NK-92 (cell line): ENCODE results near the gene ETNK1.
"Not testable (repeated sequence)": the region's sequence is repeated elsewhere in the genome, so short reads cannot be mapped to it uniquely, and the experiment has no call there.

Source experiments
- DNase-seq: peaks from one replicate; lab custom pipeline; 2025; ENCODE audit not compliant: unreplicated experiment; lab: John Stamatoyannopoulos, UW

ETNK1 gene

GRCh38 chr12:22687361-22688076, 62.5 kb downstream of the ETNK1 start:
- no peak for DNase-seq

GRCh38 chr12:22689876-22690275, 64.9 kb downstream of the ETNK1 start:
- DNase-seq: no peak

- no peak for DNase-seq
Measured at GRCh38 chr12:22691319-22691718, 66.3 kb downstream of the ETNK1 start.

- not testable (repeated sequence) for DNase-seq
Measured at GRCh38 chr12:22692467-22692866, 67.5 kb downstream of the ETNK1 start.

- DNase-seq: no peak
Measured at GRCh38 chr12:22692964-22693555, 68.1 kb downstream of the ETNK1 start.

GRCh38 chr12:22698576-22698975, 73.6 kb downstream of the ETNK1 start:
- no peak for DNase-seq

GRCh38 chr12:22699705-22700104, 74.7 kb downstream of the ETNK1 start:
- not testable (repeated sequence) for DNase-seq

- no peak for DNase-seq
Measured at GRCh38 chr12:22700106-22700505, 75.1 kb downstream of the ETNK1 start.

- DNase-seq: not testable (repeated sequence)
Measured at GRCh38 chr12:22701216-22701809, 76.3 kb downstream of the ETNK1 start.

GRCh38 chr12:22702690-22703089, 77.7 kb downstream of the ETNK1 start:
- no peak for DNase-seq

GRCh38 chr12:22709292-22709691, 84.3 kb downstream of the ETNK1 start:
- no peak for DNase-seq

- no peak for DNase-seq
Measured at GRCh38 chr12:22712083-22712482, 87.1 kb downstream of the ETNK1 start.

GRCh38 chr12:22715254-22715653, 90.3 kb downstream of the ETNK1 start:
- no peak for DNase-seq

- DNase-seq: no peak
Measured at GRCh38 chr12:22719745-22720144, 94.8 kb downstream of the ETNK1 start.

GRCh38 chr12:22722081-22722480, 97.1 kb downstream of the ETNK1 start:
- no peak for DNase-seq

- DNase-seq: no peak
Measured at GRCh38 chr12:22722779-22723178, 97.8 kb downstream of the ETNK1 start.

GRCh38 chr12:22728987-22729386, 104.0 kb downstream of the ETNK1 start:
- no peak for DNase-seq

GRCh38 chr12:22729431-22729956, 104.5 kb downstream of the ETNK1 start:
- DNase-seq: no peak

- DNase-seq: no peak
Measured at GRCh38 chr12:22729957-22730443, 105.0 kb downstream of the ETNK1 start.

GRCh38 chr12:22731236-22731635, 106.3 kb downstream of the ETNK1 start:
- no peak for DNase-seq

- DNase-seq: no peak
Measured at GRCh38 chr12:22733756-22734155, 108.8 kb downstream of the ETNK1 start.

- no peak for DNase-seq
Measured at GRCh38 chr12:22738945-22739344, 114.0 kb downstream of the ETNK1 start.
